UCSD-AML1 (cell line): ENCODE data around the gene CEL.

Experiments used
- DNase-seq: peaks from one replicate; lab custom pipeline; 2025; ENCODE audit not compliant: unreplicated experiment; lab: John Stamatoyannopoulos, UW

CEL gene

DNA sequence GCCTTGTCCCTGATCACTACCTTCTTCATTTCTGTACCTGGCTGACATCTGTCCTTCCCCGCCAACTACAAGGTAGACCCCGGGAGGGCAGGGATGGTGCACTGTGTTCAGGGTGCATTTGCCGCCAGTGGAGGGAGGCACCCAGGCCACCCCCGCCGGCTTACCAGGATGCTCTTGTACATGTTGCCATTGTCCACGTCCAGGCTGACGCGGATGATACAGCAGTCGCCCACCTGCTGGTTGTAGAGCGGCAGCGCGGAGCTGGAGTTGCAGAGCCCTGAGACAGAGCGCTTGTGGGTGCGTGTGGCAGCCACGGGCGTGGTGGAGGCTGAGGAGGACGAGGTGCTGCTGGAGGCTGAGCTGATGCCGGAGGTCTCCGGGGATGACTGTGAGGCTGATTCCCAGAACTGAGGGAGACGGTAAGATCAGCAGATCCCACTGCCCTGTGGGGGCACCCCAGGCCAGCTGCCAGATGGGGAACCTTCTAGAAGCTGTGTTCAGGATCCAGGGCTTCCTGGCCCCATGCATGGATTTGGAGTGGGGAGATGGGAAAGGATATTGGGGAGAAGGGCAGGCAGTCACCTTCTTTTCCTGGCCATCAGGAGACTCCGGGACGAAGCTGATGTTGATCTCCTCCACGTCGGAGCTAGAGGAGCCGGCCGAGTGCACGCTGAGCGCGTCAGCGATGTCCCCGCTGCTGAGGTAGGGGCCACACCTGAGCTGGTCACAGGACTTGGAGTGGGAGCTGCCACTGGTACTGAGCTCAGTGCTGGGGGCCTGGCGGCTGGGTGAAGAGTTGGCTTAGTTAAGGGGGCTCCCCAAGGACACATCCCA, 39.8 kb downstream of the CEL start:
- DNase-seq = no peak

- no peak for DNase-seq
Measured at GRCh38 chr9:133102190-133103021, 40.6 kb downstream of the CEL start.

DNA sequence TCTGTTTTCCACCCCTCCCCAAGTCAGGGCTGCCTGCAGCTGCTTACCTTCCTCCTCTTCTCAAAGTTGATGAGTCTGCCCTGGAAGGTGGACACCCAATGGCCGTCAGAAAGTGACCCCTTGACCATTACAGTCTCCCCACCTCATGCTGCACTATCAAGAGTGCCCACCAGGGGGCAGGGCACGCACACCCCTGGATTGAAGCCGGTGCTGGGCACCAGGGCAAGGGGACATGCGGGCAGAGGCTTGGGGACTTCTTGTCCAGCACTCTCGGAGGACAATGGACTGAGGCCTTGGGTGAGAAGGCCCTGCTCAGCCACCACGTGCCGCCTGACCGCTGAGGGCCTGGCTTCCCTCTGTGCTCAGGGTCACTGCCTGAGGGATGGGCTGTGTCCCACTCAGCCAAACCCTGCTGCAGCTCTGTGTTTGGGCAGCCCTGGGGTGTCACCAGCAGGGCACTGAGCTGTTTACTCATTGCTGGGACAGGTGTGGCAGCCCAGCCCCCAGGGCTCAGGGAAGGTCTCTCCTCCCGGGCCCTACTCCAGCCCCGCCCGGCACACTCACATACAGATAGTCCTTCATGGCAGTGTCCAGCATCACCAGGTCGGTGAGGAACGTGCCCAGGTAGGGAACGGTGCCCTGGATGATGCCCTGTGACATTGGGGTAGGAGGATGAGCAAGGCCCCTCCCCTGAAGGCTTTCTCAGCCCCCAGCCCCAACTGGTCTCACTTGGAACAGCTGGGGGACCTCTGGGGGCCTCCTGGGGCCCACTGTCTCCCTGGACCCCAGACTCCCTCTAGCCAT, 41.6 kb downstream of the CEL start:
- DNase-seq = peak; percentile 48

DNA sequence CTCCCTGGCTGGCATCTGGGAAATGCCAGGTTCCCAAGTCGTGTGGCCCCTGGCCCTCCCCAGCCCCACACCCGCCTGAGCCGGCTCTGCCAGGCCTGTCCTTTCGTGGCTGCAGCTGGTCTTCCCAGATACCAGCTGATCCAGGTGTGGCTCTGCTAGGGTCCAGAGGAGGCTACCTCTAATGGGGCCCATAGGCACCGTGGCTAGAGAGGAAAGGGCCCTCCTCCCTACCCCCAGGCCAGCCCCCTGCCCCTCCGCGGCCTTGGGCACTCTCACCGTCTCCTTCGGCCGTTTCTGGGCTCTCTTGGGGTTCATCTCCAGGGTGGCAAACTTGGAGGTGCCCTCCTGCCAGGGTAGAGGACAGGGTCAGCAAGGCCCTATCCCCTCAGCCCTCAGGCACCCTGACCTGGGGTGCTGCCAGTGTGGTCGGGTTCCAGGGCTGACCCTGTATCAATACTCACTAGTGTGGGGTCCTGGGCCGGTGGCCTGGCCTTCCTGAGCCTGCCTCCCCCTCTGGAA, 42.3 kb downstream of the CEL start:
- no peak for DNase-seq

DNA sequence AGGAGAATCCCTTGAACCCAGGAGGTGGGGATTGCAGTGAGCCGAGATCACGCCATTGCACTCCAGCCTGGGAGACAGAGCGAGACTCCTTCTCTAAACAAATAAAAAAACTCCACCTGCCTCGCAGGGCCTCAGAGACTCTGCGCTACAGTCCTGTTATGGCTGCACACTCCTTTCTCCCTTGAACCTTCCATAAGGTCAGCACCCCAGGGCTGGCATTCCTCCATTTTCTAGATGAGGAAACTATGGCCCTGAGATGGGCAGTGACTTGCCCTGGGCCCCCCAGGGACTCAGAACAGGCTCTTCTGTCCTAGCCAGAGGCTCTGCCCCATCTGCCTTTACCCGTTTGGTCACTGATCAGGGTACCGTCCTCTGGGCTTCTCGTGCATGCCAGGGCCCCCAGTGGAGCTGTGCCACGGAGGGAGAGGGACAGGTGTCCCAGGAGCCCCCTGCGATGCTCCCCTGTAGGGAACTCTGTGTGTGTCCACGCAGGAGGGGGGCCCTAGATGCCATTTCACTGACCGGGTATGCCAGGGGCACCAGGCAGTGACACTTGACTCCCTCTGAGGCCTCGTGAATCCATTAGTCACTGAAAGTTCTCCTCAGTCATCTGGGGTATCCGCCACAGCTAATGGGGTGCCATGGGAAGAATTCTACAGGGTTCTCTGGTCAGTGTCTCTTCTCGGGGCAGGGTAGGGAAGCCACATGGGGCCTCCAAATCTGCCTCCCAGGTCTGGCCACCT, 43.1 kb downstream of the CEL start:
- no peak for DNase-seq

- no peak for DNase-seq
Measured at GRCh38 chr9:133105461-133105770, 43.6 kb downstream of the CEL start.

- DNase-seq = no peak
Measured at GRCh38 chr9:133106511-133107244, 44.9 kb downstream of the CEL start.

DNA sequence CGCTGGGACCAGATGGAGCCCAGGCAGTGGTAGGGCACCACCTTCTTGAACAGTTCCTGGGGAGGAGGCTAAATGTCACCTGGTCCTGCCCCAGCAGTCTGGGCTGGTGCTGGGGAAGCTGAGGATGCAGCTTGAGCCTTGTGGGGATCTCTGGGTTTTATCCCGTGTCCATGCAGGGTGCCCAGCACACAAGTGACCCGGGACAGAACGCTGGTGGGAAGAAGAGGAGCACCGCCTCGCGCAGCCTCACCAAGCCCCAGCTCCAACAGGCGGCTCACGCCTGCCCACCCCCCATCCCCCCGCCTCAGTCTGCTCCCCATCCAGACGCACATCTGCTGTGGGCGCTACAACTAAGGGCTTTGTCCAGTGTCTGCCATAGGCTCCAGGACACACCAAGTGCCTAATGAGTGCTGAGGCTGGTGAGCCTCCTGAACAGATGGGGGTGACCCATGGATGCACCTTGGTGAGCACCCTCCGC, 45.5 kb downstream of the CEL start:
- no peak for DNase-seq

DNA sequence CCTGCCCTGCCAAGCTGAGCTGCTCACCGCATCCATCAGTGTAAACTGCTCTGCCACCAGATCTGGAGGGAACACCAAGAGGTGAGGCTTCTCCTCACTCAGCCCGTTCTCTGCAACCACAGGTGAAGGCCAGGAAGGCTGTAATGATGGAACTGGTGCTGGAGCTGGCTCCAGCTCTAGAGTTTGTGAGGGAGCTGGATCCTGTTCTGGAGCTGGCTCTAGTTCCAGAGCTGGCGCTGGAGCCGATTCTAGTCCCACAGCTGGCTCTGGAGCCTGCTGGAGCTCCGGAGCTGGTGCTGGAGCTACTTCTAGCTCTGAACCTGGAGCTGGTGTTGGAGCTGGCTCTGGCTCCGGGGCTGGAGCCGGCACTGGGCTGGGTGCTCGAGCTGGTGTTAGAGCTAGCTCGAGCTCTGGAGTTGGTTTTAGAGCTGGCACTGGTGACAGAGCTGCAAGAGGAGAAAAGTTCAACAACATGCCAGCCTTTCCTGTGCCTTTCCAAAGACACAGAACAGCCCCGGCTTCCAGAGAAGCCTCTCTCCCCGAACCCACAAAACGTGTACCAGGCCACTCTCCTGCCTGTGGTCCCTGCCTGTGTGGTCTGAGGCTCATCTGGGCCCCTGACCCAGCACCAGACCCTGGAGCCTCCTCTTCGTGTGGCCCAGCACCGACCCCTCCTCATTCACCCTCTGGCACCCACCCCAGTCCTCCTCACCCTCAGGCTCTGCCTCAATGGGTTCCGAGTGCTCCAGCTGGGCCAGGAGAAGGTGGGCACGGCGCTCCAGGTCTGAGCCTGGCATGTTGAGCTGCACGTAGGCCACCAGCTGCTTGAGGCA, 46.4 kb downstream of the CEL start:
- DNase-seq = no peak

DNA sequence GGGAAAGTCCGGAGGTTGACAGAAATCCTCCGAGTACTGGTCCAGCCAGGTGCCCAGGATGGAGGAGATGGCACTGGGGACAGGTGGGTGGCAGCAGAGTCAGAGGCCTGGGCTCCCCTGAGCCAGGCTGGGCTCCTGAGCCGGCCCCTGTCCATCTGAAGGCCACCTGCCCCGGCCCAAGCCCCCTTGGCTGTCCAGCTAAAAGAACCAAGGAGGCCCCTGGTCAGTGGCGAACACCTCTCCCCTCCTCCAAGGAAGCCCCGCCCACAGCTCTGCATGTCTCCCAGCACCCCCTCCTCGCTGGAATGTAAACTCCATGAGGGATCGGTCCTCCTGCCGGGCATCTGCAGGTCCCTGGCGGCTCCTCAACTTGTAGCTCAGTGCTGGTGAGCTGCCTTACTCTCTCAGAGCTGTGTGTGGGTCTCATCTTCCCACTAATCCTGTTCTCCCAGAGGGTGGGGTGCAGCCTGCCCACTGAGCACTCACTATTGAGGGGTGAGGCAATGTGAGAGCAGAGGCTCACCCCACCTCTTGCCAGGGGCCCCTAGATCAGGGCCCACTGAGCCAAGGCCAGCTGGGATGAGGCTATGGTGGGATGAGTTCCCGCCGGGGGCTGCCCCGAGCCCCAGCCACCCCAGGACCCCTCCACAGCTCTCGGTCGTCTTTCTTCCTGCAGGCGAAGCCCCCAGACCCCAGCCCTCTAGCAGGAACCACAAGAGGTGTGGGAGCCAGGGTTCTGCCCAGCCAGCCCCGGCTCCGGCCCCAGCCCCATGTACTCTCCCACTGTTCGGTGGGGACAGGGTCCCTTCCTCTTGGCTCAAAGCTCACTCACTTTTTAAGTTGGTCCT, 47.2 kb downstream of the CEL start:
- DNase-seq = no peak

GRCh38 chr9:133109931-133110650, 48.3 kb downstream of the CEL start:
- DNase-seq = no peak

DNA sequence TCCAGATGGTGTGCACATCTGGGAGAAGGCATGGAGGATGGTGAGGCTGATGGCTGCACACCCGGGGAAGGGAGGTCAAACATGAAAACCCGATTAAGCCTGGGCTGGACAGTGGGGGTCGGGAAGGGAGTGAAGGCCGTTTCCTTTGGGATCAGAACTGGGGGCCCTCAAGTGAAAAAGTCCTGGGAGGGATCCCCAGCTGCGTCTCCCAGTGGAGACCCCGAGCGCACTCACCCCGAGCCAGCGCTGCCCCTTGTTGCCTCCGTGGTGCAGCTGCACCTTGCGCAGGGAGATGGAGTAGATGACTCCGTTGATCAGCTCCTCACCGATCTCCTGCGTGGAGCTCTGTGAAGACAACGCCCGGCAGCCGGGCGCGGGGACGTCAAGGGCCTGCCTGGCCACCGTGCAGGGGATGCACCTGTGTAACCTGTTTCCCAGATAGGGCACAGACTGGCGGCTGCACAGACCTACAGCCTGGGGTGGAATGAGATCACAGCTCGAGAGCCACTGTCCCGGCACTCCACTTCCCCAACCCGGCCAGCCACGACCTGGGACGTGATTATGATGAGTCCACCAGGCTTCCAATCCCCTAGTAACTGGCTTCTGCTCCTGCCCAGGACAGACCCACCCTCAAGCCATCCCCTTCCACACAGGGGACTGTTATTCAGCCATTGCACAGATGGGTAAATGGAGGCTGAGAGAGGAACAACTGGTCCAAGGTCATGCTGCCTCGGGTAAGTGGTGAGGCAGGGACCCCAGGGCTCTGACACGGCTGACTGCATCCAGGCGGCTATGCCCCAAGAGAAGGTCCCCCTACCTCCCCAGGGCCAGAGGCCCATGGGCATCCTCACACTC, 50.3 kb downstream of the CEL start:
- no peak for DNase-seq

DNA sequence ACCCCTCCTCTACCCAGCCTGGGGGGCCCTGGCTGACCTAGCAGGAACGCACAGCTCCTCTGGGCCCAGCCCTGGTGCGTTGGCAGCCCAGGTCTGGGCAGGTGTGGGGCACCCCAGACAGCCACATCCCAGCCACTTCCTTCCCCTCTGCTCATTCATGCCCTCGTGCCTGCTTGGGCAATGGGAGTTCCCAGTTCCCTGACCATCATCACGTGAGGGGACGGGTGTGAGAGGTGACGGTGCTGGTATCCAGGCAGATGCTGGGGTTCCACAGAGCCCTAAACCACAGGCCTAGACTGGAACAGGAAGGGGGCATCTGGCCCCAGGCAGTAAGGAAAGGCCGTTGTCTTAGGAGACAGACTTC, 50.9 kb downstream of the CEL start:
- DNase-seq = peak; percentile 83

- DNase-seq = peak; percentile 76
Measured at GRCh38 chr9:133113163-133113948, 51.6 kb downstream of the CEL start.

DNA sequence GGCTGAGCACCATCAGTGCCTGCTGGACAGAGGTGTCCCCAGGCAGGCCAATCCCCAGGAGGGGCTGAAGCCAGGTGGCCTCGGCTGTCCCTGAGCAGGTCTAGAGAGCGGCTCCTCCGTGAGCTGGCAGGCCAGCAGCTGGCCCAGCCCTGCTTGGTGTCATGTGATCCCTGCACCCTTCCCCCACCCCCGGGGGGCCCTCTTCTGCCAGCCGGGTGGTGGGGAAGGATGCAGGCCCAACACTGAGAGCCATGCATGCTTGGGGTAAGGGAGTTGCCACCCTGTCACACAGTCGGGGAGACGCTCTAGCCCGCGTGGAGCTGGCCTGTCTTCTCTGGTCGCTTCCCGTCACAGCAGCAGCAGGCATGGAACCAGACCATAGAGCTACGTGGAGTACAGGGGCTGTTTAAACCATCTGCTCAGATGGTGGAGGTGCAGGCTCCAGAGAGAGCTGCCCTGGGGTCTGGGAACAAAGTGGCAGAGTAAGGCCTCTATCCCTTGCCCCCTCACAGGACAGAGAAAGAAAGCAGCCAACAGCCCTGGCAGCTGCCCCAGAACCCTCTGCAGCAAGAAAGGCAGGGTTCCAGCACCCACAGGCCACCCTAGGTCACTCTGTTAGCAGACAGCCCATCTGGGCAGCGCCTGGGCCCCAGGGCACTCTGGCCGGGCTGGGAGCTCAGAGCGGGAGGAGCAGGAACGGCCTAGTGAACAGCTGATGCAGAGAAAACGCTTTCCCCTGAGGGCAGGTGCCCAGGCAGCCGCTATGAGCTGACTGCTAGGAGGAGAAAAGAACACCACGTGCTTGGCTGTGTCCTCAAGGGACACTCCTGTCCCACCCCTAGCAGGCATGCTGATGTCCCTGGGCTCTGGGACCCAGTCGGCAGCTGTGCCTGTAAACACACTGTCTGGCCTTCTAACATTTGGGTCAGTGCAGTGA, 52.4 kb downstream of the CEL start:
- DNase-seq = peak; percentile 46
